SH-SY5Y (cell line): ENCODE measurements around the gene CELSR3.

ENCODE experiments used
- GATA2 ChIP-seq: IDR thresholded peaks from 2 replicates; pipeline ENCODE4 v1.6.1; 2011; ENCODE audit warnings: mild to moderate bottlenecking, low read depth, low read length
- GATA3 ChIP-seq: IDR thresholded peaks from 2 replicates; pipeline ENCODE4 v1.6.1; 2011; ENCODE audit warnings: low read depth, mild to moderate bottlenecking, low read length, moderate library complexity

DNA sequence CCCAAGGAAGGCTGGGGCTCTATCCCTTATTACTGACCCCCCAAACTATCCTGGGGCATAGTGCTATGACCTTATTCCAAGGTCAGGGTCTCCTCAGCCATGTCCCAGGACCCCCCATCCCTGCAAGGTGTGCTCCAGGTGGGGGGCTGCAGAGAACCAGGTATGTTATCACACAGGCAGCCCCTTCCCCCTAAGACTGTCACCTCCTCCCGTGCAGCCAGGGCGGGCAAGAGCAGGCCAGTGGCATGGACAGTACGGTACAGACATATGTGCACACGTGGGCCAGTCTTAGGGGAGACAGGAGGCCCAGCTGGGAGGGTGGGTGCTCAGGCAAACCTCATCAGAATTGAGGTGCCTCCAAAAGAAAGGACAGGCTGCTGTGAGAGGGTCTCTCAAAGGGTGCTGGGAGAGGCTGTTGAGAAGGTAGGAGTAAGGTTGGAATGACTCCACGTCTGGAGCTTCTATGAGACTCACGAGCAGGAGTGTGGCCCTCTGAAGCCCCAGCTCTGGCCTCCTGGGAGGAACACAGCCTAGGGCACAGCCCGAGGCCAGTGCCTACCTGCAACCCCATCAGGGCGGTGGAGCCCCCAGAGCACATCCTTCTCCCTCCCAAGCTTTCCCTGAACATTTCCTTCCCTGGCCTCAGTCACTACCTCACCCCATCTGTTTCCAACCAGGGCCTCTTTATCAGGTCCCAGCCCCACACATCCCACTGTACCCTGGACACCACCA lies 65.8 kb downstream of the CELSR3 start:
- no peak for TF ChIP-seq GATA2
- TF ChIP-seq GATA3 = no peak
